ENCODE measurements around the gene IL1RN. TPM values are rescaled to one million over a fixed set of nuclear protein-coding genes. Genes with fewer than 3 reads are reported as not detected.

IL1RN gene
- total RNA-seq, 1 experiment from 2014 or later, result not detected

DNA sequence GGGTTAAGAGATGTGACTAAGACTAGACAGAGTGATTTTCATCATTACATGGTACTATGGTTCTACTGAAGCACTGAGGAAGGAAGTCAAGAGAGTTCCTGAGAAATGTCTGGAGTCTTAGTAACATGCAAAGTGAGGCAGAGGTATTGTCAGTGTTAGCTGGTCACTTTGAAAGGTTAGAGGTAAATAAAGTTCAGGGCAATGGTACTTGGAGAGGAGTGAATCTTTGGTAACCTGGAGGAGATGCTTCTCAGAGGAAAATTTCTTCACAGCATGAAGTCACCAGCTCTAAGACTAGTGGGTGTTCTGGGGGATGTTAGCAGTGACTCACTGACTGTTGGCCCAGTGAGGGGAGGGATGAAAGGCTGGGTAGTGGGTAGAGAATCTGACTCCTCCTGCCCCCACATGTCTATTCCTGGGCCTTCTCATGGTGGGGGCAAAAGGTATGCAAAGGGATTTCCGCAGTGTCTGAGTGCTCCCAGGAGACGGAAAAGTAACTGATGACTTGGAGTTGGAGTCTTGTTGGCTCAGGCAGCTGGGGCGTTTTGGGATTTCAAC lies 23.3 kb upstream of the IL1RN start:
- H3K4me1 ChIP-seq (ENCODE audit: control insufficient read depth, insufficient read depth, low read length), result no peaks in the 10 kb centered on the region
- in situ Hi-C loops (cut with HindIII; ENCODE audit: low pct_unique_long_range_greater_than_20kb, low sequenced_read_pairs), result no loop called here
- POLR2A ChIA-PET, result no interaction called here

GRCh38 chr2:113105047-113105785 lies 22.2 kb upstream of the IL1RN start:
- peaks cover 6% of the 10 kb centered on the region; the same call in 1 of the 2 replicates for H3K27me3 ChIP-seq (ENCODE audit: control insufficient read depth, insufficient read depth, low read length)
- ChIA-PET CTCF (no interaction called here), POLR2A (no interaction called here)
- no peaks in the 10 kb centered on the region for H3K9me3 ChIP-seq (ENCODE audit: control insufficient read depth, insufficient read depth, low read depth, low read length)
- H3K4me1 ChIP-seq (ENCODE audit: control insufficient read depth, insufficient read depth, low read length), result no peaks in the 10 kb centered on the region
- in situ Hi-C loops (cut with HindIII; ENCODE audit: low pct_unique_long_range_greater_than_20kb, low sequenced_read_pairs) (no loop called here), intact Hi-C loops (cut with micrococcal nuclease; ENCODE audit: unreplicated experiment) (no loop called here)
- DNase-seq (ENCODE audit: low read depth, low spot score), result no peak
- no peaks in the 10 kb centered on the region for H3K36me3 ChIP-seq (ENCODE audit: control insufficient read depth, insufficient read depth, low read length)
- ATAC-seq, result no peak
- BruUV-seq (replicated peaks), result no TSS peak
- no peak overlapping the region for H3K27ac ChIP-seq (ENCODE audit: low read length)
- no peak overlapping the region for H3K4me3 ChIP-seq (ENCODE audit: low read depth in 2 of 2, low read length in 2 of 2)
- TF ChIP-seq TCF7L2 (IDR thresholded peaks at IDR 0.05; ENCODE audit: low read depth, low read length), result no peak
- TF ChIP-seq POLR2AphosphoS5 (IDR thresholded peaks at IDR 0.05; ENCODE audit: low read depth, low read length), result no peak
- TF ChIP-seq SIN3A (IDR thresholded peaks at IDR 0.05; ENCODE audit: borderline replicate concordance, insufficient read depth, low read depth, low read length), result no peak
- TF ChIP-seq REST (IDR thresholded peaks at IDR 0.05; ENCODE audit: insufficient read depth in 1 of 2, low read depth in 2 of 2, low read length in 1 of 2), result no peak
- TF ChIP-seq, protein P1, sequence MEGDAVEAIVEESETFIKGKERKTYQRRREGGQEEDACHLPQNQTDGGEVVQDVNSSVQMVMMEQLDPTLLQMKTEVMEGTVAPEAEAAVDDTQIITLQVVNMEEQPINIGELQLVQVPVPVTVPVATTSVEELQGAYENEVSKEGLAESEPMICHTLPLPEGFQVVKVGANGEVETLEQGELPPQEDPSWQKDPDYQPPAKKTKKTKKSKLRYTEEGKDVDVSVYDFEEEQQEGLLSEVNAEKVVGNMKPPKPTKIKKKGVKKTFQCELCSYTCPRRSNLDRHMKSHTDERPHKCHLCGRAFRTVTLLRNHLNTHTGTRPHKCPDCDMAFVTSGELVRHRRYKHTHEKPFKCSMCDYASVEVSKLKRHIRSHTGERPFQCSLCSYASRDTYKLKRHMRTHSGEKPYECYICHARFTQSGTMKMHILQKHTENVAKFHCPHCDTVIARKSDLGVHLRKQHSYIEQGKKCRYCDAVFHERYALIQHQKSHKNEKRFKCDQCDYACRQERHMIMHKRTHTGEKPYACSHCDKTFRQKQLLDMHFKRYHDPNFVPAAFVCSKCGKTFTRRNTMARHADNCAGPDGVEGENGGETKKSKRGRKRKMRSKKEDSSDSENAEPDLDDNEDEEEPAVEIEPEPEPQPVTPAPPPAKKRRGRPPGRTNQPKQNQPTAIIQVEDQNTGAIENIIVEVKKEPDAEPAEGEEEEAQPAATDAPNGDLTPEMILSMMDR (IDR thresholded peaks at IDR 0.05), result no peak

More for the DNA sequence above, 23.3 kb upstream of the IL1RN start:
- Histone ChIP-seq H3K27ac (ENCODE audit: low read length) (no peak overlapping the region), H3K36me3 (ENCODE audit: control insufficient read depth, insufficient read depth, low read length) (no peaks in the 10 kb centered on the region), H3K27me3 (ENCODE audit: control insufficient read depth, insufficient read depth, low read length) (peaks cover 6% of the 10 kb centered on the region; the same call in 1 of the 2 replicates), H3K4me3 (ENCODE audit: low read depth in 2 of 2, low read length in 2 of 2) (no peak overlapping the region), H3K9me3 (ENCODE audit: control insufficient read depth, insufficient read depth, low read depth, low read length) (no peaks in the 10 kb centered on the region)
- CTCF ChIA-PET, result no interaction called here
- TF ChIP-seq, protein P1 (IDR thresholded peaks at IDR 0.05), result no peak
- TF ChIP-seq SIN3A (IDR thresholded peaks at IDR 0.05; ENCODE audit: borderline replicate concordance, insufficient read depth, low read depth, low read length), result no peak
- TF ChIP-seq POLR2AphosphoS5 (IDR thresholded peaks at IDR 0.05; ENCODE audit: low read depth, low read length), result no peak
- TF ChIP-seq TCF7L2 (IDR thresholded peaks at IDR 0.05; ENCODE audit: low read depth, low read length), result no peak
- TF ChIP-seq REST (IDR thresholded peaks at IDR 0.05; ENCODE audit: insufficient read depth in 1 of 2, low read depth in 2 of 2, low read length in 1 of 2), result no peak
- ATAC-seq, result no peak
- DNase-seq (ENCODE audit: low read depth, low spot score), result no peak
- no TSS peak for BruUV-seq (replicated peaks)
- intact Hi-C loops (cut with micrococcal nuclease; ENCODE audit: unreplicated experiment), result no loop called here
